Spleen (tissue), 7 donors: ENCODE measurements around the gene KLHL12.

Experiments
- POLR2A ChIP-seq, 3 donors: fragments of 450-650 bp; IDR thresholded peaks; one replicate each; pipeline ENCODE4 v1.5.1; 2017; ENCODE audit warnings: antibody characterized with exemption in 3 of 3, mild to moderate bottlenecking in 1 of 3
- POLR2AphosphoS5 ChIP-seq, 3 donors: sonication (generic); formaldehyde crosslinking; IDR thresholded peaks; one replicate each; pipeline ENCODE4 v1.5.1; 2017; ENCODE audit warnings: antibody characterized with exemption in 3 of 3
- TF ChIP-seq, protein P1 (sequence below), 11 experiments: fragments of 200-600 bp in 7 of 11; fragments of 450-650 bp in 4 of 11; sonication (generic) in 4 of 11; IDR thresholded peaks in 8 of 11; conservative IDR thresholded peaks in 3 of 11; 1 replicate in 7 of 11; 2 replicates in 4 of 11; pipeline versions ENCODE4 v1.4.0 to v1.8.0; 2016 to 2021; ENCODE audit warnings: antibody characterized with exemption in 11 of 11, inconsistent platforms in 4 of 11, mild to moderate bottlenecking in 1 of 11
- donor health status: DM: no; HTN: no; CAD: no; lungs with moderate emphysema.
- donor health status: DM: no; HTN: no; CAD: no.
- donor health status: DM: no; HTN: no; CAD: no.

DNA sequence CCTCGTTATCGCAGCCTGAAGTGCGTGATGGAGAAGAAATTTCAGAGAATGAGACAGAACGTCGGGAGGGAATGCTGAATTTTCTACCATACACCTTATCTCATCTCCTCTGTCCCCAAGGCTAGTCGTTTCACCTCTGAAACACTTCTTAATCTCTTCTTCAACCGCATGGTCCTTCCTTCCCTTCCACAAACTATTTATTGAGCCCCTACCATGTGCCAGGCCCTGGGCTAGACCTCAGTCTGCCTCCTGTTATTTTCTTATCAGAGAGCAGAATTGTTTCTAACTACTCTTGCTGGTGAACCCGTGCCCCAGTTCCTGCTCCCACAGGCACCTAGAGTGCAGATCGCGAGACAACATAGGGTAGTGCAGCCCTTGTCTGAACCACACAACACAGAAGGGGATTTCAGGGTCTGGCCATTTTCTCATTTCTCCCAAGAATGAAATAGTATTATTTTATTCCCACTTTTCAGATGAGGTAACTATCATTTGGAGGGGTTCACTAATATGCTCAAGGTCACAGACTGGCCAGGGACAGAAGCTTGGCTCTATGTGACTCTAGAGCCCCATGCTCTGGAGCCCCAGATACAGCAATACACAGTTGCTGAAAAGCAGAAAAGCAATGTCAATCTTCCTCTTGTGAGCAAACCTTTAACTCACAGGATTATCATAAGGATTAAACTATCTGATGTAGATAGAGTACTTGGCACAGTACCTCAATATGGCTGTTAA is 31.7 kb upstream of the KLHL12 start:
- TF ChIP-seq POLR2A (IDR thresholded peaks at IDR 0.05) = no peak
- TF ChIP-seq, protein P1, sequence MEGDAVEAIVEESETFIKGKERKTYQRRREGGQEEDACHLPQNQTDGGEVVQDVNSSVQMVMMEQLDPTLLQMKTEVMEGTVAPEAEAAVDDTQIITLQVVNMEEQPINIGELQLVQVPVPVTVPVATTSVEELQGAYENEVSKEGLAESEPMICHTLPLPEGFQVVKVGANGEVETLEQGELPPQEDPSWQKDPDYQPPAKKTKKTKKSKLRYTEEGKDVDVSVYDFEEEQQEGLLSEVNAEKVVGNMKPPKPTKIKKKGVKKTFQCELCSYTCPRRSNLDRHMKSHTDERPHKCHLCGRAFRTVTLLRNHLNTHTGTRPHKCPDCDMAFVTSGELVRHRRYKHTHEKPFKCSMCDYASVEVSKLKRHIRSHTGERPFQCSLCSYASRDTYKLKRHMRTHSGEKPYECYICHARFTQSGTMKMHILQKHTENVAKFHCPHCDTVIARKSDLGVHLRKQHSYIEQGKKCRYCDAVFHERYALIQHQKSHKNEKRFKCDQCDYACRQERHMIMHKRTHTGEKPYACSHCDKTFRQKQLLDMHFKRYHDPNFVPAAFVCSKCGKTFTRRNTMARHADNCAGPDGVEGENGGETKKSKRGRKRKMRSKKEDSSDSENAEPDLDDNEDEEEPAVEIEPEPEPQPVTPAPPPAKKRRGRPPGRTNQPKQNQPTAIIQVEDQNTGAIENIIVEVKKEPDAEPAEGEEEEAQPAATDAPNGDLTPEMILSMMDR (IDR thresholded peaks at IDR 0.05 in 8 of 11, conservative IDR thresholded peaks at IDR 0.05 in 3 of 11) = no peak
- TF ChIP-seq POLR2AphosphoS5 (IDR thresholded peaks at IDR 0.05) = no peak
